ENCODE measurements around the gene MAPKAP1.

The MAPKAP1 gene

DNA sequence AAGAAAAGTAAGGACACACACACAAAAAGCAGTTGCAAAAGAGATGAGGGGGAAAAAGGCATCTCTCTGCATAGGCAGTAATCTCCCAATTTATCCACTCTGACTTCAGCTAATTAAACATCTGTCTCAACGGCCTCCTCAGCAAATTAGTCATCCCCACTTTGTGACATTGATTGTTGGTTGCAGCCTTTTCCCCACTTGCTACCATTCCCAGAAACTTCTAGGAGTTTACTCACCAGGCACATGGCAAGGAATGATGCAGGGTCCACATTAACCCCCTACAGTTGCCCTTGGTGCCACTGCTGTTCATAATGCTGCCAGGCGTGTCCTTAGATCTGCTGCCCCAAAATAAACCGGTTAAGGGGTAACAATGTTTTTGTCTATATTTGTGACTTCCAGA, 174.6 kb downstream of the MAPKAP1 start:
- DNase-seq = no peak

DNA sequence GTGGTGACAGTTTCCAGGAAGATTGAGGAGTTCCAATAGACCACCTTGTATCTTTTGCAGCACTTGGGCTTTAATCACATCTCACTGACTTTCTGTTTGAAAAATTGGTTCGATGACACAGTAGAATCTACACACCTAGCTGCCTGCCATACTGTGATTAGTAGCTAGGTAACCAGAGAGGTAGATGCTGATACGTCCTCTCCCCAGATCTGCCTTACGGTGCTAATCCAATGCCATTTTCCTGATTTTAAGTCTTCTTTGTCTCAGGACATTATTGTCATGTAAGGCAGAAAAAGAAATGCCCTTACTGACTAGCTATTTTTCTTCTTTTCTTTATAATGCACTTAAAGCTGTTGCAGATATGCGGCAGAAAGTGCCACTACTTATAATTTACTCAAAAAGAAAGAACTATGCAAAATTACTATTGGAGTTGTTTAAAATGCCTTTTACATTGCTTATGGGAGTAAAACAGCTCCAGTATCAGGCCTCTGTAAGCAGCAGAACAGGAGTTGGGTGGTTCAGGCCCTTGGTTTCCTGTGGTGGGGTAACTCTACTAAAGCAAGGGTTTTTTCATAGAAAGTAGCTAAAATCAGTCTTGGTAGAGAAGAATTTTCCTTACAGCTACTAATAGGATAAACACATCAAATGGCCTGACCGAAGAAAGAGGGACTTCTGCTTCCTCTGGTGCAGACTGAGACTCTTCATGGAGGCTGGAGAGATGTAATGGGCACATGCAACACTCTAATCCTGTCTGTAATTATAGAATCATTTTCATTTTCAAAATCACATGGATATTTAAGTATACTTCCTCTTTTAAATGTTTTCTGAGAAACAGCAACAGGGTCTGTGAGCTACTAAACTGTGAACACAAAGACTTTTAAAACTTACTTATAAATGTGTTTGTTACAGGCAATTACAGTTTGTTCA, 177.2 kb downstream of the MAPKAP1 start:
- no peak for DNase-seq

DNA sequence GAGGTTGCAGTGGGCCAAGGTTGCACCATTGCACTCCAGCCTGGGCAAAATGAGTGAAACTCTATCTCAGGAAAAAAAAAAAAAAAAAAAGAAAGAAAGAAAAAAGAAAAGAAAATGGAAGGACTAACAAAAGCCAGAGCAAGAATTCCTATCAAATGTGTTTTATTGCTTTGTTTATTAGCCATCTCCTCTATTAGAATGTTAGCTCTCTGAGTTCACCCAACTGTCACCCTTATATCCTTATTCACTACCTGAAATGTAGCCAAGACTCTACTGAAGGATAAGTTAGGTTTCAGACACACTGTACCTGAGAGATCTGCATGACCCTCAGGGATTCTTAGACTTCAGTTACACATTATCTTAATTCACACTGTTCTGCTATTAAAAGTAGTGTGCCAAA, 177.9 kb downstream of the MAPKAP1 start:
- DNase-seq = no peak

DNA sequence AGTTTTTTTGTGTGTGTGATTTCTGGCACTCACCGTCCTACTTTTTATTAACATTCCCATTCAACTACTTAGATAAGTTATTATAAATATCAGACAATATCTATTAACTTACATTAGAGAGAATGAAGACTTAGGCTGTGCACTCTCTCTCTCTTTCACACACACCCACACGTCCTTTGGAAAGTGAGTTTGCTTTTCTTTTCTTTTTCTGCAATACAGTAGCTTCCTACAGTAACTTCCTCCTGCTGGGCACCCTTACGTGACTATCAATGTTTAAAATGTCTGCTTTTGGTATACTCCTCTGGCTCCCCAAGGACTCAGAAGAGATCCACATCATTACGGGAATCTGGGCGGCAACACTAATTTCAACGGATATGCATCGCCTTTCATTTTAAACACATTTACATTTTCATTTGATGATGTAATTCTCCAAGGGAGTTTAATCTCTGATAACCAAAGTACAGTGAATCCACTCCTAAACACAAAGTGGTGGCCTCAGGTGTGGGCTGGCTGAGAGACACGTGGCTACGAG, 179.5 kb downstream of the MAPKAP1 start:
- DNase-seq = no peak

DNA sequence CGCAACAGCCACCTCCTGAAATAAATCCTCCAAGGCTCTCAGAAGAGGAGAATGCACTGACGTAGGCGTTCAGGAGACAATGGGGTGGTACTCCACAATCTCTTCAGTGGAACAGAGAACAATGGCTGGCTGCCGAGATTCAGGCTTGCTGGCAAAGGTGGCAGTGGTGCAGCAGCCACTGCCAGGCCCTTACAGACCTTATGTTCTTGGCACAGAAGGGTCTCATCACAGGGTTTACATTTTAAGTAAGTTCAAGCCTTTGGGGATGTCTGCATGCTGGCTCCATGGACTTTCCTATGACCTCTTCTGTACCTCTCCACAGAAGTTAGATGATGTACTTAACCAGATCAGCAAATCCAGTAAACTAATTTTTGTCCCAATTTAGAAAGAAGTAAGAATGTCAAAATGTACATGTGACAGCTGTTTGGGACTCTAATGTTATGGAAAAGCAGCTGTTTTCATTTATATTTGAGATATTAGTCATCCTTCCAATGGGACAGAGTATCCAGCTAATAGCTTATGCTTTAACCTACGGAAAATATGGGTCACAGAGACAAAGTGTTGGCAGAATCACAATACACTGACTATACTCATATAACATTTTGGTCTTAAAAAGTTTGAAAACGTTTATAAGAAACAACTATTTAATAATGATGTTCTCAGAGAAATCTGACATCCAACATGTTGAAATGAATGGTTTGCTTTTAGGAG, 180.9 kb downstream of the MAPKAP1 start:
- peak in 1 of 2 experiments; percentile 39 for DNase-seq

DNA sequence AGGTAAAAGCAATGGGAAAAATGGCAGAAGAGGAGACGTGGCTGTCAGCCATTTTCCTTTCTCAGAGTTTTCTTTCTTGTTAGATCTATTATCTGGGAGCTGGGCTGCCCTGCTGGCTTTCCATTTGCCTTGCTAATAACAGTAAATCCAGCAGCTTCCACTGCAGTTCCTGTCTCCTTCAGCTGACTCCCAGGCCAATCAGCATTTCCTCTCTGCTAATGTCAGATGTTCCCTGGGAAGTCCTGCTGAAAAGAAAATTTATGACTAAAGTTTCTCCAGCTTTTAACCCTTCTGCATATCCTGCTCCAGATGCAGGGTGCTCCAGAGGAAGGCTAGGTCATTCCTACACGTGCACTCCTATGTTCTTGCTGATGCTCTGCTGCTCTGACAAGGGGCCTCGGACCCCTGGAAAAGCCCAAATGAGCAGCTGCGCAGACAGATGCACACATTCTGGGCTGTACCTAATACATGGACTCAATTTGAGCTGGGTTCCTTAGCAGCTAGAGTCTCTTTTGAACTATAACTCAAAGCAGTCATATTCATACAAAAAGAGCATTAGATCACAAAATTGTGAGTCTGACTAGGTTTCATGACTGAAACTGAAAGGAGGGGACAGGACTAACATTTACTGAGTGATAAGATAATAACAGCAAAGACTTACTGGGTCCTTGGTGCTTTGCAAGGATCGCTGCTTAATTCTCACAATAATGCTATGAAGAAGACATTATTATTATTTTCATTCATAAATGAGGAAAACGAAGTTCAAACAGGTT, 182.2 kb downstream of the MAPKAP1 start:
- no peak for DNase-seq

DNA sequence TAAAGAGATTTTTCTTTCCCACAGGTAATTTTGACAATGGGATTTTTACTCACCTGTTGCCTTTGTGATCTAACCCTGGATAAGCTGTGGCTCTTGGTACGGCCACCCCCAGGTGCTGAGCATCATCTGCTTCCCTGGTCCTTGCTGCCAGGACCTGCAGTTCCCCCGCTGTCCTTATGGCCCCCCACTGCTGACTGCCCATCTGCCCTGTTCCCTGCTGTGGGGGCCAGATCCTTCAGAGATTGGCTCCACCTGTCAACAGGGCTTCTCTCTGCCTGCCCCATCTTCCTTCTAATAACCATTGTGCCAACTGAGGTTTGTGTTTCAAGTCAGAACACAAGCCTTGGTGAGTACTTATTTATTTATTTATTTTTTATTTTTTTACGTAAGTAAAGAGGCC, 183.3 kb downstream of the MAPKAP1 start:
- DNase-seq = no peak

DNA sequence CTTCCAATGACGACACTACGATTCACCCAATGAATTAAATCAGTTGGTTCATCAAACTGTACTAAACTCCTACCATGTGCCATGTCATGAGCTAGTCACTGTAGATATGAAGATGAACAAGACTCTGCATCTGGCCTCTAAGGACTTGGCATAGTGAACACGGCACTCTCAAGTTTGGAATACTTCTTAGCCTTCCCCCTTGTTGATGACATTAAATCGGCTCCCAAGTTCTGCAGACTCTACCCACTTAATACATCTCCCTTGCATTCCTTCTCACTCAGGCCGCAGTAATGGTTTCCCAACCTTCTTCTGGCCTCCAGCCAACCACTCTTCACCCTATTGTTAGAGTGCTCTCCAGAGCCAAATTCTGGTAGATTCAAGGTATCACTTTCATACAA, 184.7 kb downstream of the MAPKAP1 start:
- no peak for DNase-seq

DNA sequence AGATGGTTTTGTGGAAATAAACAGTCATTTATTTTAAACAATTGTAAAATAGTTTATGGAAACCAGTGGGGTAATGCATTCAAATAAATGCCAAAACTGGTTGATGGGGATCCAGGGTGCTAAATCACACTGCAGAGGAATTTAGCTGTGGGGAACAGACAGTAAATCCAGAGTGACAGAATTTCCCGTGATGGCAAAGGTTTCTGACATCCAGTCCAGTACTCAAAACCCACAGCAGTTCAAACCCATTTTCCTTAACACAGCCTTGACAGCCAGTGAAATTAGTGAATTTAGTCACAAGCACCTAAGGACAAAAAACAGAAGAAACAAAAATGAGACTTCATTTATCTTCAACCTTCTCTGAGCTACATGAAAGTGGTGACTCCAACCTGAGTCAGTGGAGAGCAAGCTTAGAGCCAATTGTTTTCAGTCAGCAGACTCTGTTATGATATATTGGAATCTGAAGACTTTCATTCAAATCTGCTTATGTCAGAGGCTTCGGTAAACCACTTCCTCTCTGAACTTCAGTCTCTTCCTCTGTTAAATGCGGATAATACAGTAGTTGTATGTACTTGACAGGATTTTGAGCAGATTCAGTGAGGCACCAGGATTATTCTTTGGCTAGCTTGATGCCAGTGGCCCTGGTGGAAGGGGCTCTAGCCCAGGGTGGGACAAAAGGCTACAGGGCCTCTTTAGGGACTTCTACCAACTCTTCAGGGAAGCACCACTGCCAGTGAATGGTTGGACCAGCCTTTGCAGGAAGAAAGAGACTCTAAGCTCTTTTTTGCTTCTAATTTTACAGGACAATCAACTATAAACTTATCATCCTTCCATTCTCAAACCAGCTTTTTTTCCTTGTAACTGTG, 185.3 kb downstream of the MAPKAP1 start:
- DNase-seq = no peak

DNA sequence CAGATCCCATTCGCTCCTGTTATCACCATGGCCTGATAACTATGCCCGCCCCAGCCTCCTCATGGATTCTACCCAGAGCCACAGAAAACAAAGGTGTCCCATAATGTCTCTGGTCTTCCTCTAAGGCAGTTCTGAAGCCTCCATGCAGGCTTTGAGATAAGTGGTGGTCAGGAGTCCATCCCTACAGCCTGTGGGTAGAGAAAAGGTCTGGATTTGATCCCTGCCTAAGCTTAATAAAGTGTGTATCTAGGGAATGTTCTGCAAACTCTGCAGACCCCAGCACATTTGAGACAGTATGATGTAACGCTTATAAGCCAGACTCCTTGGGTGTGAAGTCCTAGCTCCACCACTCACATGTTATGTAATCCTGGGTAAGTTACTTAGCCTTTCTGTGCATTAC, 187.3 kb downstream of the MAPKAP1 start:
- no peak for DNase-seq

DNA sequence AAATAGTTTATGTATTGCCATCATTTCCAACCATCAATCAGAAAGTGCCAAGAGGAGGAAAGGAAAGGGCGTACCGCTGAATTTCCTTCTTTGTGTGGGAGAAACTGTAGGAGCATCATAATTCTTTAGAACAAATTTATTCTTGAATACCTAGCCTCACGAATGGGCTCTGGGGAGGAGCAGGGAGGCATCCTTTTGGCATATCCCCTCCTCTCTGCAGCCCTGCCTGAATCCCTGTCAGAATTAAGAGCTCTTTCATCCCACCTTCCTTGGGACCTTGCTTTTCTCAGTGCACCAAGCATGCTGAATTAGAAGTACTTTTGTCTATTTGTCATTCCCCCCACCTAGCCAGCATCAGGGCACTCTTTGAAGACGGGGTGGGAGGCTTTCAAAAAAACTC, 189.4 kb downstream of the MAPKAP1 start:
- no peak for DNase-seq

DNA sequence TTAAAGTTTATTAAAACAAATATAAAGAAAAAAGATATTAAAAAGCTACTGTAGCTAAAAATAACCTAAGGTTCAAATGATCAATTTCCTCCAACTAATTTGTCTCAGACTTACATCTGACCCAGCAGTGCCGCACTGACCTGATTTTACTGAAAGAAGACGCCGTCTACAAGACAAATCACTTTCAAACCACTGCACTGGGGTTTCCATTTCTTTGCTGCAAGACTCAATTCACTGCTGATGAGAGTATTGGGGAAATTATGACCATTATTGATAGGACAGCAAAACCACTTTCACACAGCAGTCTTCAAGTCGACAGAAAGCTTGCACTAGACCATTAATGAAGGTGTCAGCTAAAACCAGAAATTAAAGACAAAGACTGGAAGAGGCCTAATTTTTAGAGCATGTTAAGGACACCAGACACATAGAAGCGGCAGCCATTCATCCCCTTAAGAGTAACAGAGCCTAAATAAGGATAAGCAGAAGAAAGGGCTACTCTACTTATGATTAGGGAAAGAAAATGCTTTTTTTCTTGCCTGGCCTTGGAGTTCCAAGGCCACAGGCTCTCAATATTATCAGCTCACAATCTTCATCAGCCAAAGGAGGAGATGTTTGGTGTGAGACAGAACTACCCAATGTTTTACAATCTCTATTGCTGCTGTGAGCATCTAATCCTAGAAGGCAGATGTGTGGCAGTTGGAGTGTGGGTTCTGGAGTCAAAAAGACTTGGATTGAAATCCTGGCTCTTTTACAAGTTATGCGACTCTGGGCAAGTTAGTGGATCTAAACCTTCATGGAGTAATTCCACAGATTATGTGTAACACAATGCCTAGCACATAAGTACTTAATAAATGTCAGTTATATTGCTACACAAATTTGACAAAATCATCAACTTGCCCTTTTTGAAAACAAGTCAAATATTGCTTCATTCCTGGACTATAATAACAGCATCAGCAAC, 190.7 kb downstream of the MAPKAP1 start:
- no peak for DNase-seq

DNA sequence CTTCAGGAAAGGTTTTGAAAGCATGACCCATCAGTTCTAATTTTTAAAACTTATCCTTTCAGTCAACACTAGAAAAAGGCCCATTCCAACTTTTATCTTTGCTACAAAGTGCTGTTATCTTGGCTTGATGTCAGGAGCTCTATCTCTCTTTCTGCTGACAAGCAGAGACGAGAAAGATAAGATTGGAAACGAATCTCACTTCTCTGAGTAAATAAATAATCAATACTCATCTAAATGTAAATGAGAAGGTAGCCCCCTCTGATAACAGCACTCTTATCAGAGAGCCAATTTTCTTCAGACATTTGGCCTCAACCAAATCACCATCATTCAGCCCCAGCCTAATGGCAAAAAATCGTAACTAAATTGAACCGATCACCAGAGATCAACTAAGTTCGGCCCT, 191.7 kb downstream of the MAPKAP1 start:
- DNase-seq = no peak

DNA sequence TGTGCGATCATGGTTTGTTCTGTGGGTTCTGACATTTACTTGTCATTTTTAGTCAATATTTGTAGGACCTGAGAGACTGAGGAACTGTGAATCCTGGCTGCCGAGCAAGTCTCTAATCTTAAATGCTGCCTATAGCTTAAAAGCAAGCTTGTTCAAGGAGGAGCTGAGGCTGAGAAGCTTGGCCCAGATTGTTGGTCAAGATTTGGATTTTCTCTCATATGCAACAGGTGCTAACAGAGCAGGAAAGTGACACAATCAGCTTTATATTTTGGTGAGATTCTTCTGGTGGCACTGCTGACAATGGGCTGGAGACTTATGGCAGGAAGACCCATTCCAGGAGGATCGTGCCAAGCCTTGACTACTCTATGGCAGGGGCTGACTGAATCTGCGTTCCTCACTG, 192.5 kb downstream of the MAPKAP1 start:
- DNase-seq = no peak

DNA sequence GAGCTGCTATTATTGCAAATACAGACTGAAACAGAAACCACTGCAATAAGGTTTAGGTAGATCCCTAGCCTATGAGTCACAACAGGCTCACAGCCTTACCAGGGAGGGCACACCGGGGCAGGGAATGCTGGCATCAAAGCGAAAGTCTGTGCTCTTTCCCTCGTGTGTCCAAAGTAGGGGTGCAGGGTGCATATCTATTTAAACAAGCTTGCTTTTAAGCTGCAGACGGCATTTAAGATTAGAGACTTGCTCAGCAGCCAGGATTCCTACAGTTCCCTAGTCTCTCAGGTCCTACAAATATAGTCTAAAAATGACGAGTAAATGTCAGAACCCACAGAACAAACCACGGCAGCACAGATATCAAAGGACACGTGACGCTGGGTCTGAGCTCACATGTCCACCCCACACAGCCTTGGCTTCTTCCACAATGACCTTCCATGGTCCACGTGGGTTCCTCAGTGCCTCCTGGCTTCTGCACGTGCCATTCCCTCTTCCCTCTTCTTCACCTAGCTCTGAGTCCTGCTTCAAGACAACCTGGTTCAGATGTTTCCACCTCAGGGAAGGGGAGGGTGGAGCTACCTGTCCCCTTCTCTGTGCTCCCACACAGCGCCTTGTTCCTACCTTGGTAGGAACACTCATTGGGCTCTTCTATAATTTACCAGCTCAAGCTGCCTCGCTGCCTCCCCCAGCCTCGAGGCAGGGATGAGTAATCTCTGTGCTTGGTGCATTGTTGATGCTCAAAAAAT, 193.2 kb downstream of the MAPKAP1 start:
- DNase-seq = no peak

DNA sequence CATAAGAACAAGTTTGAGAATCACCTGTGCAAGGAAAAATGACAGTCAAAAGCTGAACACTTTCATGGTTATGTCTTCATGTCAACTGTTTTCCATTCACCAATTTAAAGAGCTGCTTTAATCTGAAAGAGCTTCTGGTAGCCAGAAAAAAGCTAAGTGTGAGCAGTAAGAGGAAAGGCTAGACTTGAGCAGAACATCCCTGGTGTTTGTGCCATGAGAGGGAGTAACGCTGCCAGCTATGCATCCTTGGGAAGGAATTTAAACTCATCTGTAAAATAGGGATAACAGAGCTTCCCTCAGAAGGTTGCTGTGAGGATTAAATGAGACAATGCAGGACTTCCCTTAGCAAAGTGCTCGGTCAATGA, 193.7 kb downstream of the MAPKAP1 start:
- no peak for DNase-seq

DNA sequence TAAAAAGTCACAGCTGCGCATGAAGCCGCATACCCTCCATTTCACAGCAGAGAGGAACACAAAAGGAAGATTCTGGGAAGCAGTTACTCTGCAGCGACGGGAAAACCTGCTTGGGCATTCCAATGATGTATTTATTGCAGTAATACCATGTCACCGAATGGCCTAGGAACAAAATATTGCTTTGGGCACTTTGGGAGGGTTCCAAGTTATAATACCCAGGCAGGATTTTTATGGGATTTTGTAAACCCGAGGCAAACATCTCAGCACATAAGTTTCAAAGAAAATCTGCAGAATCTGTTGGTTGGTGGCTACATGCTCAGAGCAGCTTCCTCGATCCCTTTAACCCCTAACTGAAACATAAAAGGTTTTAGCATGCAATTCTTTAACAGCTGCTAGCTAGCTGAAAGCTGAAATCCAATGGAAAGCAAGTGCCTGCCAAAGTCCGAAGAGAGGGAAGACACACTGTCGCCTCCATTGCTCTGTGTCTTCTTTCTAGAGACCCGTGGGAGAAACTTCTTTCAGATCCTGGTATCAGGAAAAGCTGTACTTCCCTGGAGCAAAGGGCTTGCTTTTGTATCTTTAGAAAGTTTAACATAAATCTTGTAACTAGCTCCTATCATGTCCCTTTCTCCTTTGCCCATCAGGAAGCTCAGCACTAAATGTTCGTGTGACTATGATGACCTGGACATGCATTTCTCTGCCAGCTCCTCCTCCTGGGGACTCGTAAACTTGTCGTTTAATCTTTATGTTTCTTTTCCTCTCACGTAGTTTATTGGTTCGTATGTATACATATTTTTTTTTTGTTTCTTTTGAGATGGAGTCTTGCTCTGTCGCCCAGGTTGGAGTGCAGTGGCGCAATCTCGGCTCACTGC, 195.0 kb downstream of the MAPKAP1 start:
- no peak for DNase-seq

DNA sequence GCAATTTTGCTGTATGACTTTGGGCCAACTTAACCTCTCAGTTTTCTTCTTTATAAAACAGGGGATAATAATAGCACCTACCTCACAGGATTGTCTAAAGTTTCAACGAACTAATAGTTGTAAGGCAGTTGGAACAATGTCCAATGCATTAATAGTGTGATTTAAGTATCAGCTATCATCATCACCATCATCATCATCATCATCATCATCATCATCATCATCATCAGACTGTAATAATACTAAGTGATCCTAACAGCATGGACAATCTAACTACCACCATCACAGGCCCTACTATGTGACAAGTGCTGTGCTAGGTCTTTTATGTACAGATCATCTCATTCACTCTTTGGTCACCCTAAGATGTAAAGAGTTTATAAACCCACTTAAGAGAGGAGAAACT, 196.0 kb downstream of the MAPKAP1 start:
- DNase-seq = no peak

DNA sequence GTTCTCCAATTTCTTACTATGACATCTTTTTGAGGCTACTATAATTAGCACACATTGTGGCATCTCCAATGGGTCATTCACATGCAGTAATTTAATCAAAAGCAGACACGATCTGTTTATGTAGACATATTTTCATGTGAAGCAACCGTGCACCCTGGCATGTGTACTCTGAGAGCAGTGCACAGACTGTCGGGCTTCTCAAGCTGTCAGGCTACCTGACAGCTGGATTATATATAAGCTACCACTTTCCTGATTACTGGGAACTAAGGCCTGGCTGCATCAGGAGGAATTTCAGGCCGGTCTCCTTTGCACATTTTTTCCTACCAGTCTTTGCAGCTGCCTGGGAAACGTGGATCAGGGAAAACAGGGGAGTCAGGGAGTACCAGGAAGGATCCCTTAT, 197.5 kb downstream of the MAPKAP1 start:
- peak in 1 of 2 experiments; percentile 4 for DNase-seq
